Mesothelial cell of epicardium (in vitro differentiated cells): ENCODE data around the gene CDH4. TPM values are rescaled to one million over a fixed set of nuclear protein-coding genes. Genes with fewer than 3 reads are reported as not detected.

Source experiments
- DNase-seq, 2 experiments: peaks; one replicate each; pipeline ENCODE4 v3.0.0; 2021; ENCODE audit warnings: low spot score in 2 of 2; ENCODE audit not compliant: unreplicated experiment in 2 of 2
- H3K27ac Mint-ChIP-seq: 2 replicates; pipeline ENCODE4 v1.8.0; 2021; ENCODE audit warnings: mixed read lengths
- H3K27me3 Mint-ChIP-seq: 2 replicates; pipeline ENCODE4 v1.8.0; 2021; ENCODE audit warnings: low read depth, mixed read lengths
- H3K36me3 Mint-ChIP-seq: 2 replicates; pipeline ENCODE4 v1.8.0; 2021; ENCODE audit warnings: mixed read lengths
- H3K4me1 Mint-ChIP-seq: 2 replicates; pipeline ENCODE4 v1.8.0; 2021; ENCODE audit warnings: mixed read lengths
- H3K4me3 Mint-ChIP-seq: 2 replicates; pipeline ENCODE4 v1.8.0; 2021; ENCODE audit warnings: mild to moderate bottlenecking, moderate library complexity, mixed read lengths
- H3K9me3 Mint-ChIP-seq: 2 replicates; pipeline ENCODE4 v1.8.0; 2021; ENCODE audit warnings: mixed read lengths
- total RNA-seq: library from RNA; stranded (reverse); gene quantifications from 3 replicates; pipeline ENCODE4 v1.2.1, GENCODE V29; 2021
- TF ChIP-seq, protein P1 (sequence below): fragments of 200-600 bp; sonication (generic); IDR thresholded peaks from one replicate; pipeline ENCODE4 v1.5.0; 2021; ENCODE audit warnings: antibody characterized with exemption; ENCODE audit not compliant: unreplicated experiment

Gene CDH4
- total RNA-seq, 1 donor from 2014 or later = 1.1 TPM

DNA sequence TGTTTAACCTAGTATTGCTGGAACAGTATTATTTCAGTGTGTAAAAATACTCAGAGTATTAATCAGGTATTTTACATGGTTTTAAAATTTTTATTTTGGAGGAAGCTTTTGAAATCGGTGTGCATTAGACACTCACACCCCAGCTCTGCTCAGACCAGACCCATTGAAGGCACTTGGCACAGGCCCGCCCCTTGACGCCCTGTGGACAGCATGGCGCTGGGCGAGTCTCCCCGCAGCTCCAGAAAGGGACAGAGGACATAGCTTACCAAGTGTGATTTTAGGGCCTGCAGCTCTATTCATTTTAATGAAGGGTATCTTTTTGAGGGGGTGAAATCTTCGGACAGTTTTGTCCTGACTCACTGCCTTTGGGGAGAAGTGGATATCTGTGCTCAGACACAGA, 164.5 kb downstream of the CDH4 start:
- Mint-ChIP-seq H3K36me3 (no peaks in the 10 kb centered on the region), H3K27ac (no peak overlapping the region), H3K4me1 (no peaks in the 10 kb centered on the region), H3K4me3 (no peak overlapping the region), H3K9me3 (peaks cover 5% of the 10 kb centered on the region), H3K27me3 (no peaks in the 10 kb centered on the region)
- no peak for DNase-seq
- TF ChIP-seq, protein P1, sequence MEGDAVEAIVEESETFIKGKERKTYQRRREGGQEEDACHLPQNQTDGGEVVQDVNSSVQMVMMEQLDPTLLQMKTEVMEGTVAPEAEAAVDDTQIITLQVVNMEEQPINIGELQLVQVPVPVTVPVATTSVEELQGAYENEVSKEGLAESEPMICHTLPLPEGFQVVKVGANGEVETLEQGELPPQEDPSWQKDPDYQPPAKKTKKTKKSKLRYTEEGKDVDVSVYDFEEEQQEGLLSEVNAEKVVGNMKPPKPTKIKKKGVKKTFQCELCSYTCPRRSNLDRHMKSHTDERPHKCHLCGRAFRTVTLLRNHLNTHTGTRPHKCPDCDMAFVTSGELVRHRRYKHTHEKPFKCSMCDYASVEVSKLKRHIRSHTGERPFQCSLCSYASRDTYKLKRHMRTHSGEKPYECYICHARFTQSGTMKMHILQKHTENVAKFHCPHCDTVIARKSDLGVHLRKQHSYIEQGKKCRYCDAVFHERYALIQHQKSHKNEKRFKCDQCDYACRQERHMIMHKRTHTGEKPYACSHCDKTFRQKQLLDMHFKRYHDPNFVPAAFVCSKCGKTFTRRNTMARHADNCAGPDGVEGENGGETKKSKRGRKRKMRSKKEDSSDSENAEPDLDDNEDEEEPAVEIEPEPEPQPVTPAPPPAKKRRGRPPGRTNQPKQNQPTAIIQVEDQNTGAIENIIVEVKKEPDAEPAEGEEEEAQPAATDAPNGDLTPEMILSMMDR = no peak

DNA sequence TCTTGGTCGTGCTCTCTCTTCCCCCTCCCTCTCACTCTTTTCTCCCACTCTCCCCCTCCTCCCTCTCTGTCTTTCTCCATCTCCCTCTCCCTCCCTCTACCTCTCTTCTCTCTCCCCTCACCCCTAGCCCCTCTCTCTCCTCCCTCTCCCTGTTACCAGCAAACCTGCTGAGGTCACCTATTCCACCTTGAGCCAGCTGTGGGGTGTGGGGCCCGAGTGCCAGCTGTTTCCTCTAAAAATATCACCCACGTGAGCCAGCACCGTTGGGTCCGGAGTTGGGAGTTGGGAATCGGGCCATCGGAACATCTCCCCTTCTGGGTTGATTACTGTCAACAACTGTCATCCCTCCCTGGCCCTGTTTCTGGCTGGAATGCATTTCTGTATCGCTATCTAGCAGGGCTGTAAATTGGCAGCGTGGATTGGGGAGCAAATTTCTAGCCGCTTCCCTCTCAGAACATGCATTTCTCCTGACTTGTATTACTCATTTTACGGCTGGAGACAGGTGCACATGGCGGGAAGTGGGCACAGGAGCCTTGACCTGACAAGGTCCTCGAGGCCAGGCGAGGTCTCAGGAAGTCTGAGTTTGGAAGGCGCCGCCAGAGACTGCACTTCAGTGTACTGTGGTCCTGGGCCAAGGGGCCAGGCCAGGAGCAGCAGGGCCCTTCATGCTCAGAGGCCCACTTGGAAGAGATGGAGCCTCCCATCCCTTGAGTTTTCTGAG, 165.3 kb downstream of the CDH4 start:
- Mint-ChIP-seq H3K9me3 (peaks cover 5% of the 10 kb centered on the region), H3K4me3 (no peak overlapping the region), H3K36me3 (no peaks in the 10 kb centered on the region), H3K27me3 (no peaks in the 10 kb centered on the region), H3K27ac (no peak overlapping the region), H3K4me1 (no peaks in the 10 kb centered on the region)
- TF ChIP-seq, protein P1 = no peak
- no peak for DNase-seq

DNA sequence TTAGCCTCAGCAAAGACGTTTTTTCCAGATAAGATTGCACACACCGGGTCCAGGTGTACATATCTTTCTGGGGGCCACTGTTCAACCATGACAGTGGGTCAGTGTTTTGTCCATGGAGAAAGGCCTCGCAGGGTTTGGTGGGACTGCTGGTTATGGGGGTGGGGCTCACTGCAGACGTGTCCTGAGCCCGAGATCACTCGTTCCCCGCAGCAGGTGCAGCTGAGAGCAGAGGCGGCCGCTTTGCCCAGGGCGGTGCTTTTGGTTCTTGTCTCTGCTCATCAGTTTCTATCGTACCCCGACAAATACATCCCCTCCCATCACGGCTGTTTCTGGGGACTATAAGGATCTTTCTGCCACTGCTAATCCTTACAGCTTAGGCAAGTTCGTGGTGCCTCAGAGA, 166.9 kb downstream of the CDH4 start:
- H3K27ac Mint-ChIP-seq = no peak overlapping the region
- no peak overlapping the region for H3K4me3 Mint-ChIP-seq
- TF ChIP-seq, protein P1 = no peak
- no peaks in the 10 kb centered on the region for H3K4me1 Mint-ChIP-seq
- no peak for DNase-seq
- H3K36me3 Mint-ChIP-seq = no peaks in the 10 kb centered on the region
- no peaks in the 10 kb centered on the region for H3K9me3 Mint-ChIP-seq
- no peaks in the 10 kb centered on the region for H3K27me3 Mint-ChIP-seq

DNA sequence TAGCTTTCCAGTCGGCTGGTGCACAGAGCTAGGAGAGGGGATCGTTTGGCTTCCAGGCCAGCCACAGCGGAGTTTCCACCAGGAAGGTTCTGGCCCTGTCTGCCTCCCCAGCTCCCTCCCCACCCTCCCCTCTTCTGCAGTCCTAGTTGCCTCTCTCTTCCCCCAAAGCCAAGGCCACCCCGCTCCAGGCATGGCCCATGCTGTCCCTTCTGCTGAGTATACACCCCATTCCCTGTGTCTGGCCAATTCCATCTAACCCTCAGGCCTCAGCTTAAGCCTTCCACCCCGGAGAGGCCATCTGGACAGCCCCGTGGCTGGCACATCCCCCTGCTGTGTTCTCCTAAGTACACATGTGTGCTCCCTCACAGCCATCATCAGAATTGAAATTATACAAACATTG, 167.4 kb downstream of the CDH4 start:
- Mint-ChIP-seq H3K27me3 (no peaks in the 10 kb centered on the region), H3K4me1 (no peaks in the 10 kb centered on the region), H3K4me3 (no peak overlapping the region), H3K36me3 (no peaks in the 10 kb centered on the region), H3K9me3 (no peaks in the 10 kb centered on the region), H3K27ac (no peak overlapping the region)
- no peak for DNase-seq
- TF ChIP-seq, protein P1 = no peak

DNA sequence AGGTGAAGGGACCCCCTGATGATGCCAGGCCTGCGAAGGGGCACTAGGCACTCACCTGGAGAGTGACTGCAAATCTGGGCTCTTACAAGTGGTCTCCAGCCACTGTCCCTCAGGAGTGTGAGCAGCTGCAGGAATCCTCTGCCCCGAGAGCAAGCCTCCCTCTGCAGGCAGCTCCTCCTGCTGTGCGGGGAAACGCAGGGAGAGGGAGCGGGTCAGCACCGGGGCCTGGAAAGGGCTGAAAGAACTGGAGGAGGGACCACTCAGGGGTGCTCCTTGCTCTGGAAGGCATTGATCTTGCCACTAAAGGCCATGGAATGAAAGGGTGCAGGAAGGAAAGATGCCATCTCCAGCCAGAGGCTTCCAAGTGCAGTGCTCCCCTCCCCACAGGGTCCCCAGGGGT, 168.0 kb downstream of the CDH4 start:
- Mint-ChIP-seq H3K27me3 (no peaks in the 10 kb centered on the region), H3K4me1 (no peaks in the 10 kb centered on the region), H3K4me3 (no peak overlapping the region), H3K36me3 (no peaks in the 10 kb centered on the region), H3K9me3 (no peaks in the 10 kb centered on the region), H3K27ac (no peak overlapping the region)
- no peak for DNase-seq
- TF ChIP-seq, protein P1 = no peak
